ENCODE data around the gene TEX2.

TEX2 gene

GRCh38 chr17:64214950-64215349 lies 48.1 kb downstream of the TEX2 start:
- H3F3A ChIP-seq (ENCODE audit: insufficient read depth, low read length), result no peaks in the 10 kb centered on the region
- H3K27me3 ChIP-seq (ENCODE audit: insufficient read depth, low read length), result no peaks in the 10 kb centered on the region
- no peaks in the 10 kb centered on the region for H3K79me2 ChIP-seq (ENCODE audit: insufficient read depth, low read length)
- no peaks in the 10 kb centered on the region for H4K20me1 ChIP-seq (ENCODE audit: insufficient read depth, low read length)
- TF ChIP-seq, protein P1, sequence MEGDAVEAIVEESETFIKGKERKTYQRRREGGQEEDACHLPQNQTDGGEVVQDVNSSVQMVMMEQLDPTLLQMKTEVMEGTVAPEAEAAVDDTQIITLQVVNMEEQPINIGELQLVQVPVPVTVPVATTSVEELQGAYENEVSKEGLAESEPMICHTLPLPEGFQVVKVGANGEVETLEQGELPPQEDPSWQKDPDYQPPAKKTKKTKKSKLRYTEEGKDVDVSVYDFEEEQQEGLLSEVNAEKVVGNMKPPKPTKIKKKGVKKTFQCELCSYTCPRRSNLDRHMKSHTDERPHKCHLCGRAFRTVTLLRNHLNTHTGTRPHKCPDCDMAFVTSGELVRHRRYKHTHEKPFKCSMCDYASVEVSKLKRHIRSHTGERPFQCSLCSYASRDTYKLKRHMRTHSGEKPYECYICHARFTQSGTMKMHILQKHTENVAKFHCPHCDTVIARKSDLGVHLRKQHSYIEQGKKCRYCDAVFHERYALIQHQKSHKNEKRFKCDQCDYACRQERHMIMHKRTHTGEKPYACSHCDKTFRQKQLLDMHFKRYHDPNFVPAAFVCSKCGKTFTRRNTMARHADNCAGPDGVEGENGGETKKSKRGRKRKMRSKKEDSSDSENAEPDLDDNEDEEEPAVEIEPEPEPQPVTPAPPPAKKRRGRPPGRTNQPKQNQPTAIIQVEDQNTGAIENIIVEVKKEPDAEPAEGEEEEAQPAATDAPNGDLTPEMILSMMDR (IDR thresholded peaks at IDR 0.05; ENCODE audit: low read length), result no peak
- no peak for TF ChIP-seq EZH2 (IDR thresholded peaks at IDR 0.05; ENCODE audit: borderline replicate concordance, low read length)
- no peak overlapping the region for H3K4me3 ChIP-seq (ENCODE audit: low read depth, low read length, poor library complexity, severe bottlenecking)
- H2AFZ ChIP-seq (ENCODE audit: low read length), result no peak overlapping the region
- H3K9ac ChIP-seq (ENCODE audit: low read length), result no peak overlapping the region
- H3K27ac ChIP-seq (ENCODE audit: low read depth, low read length, poor library complexity, severe bottlenecking), result no peak overlapping the region
- H3K4me2 ChIP-seq (ENCODE audit: low read length), result no peak overlapping the region
- no peaks in the 10 kb centered on the region for H3K9me3 ChIP-seq (ENCODE audit: low read length)
- no peaks in the 10 kb centered on the region for H3K36me3 ChIP-seq (ENCODE audit: insufficient read depth, low read length)
- no peaks in the 10 kb centered on the region for H3K4me1 ChIP-seq (ENCODE audit: insufficient read depth, low read length, severe bottlenecking)
- no peaks in the 10 kb centered on the region for H3K9me2 ChIP-seq (ENCODE audit: low read depth, low read length)

- Histone ChIP-seq H3K36me3 (ENCODE audit: insufficient read depth, low read length) (no peaks in the 10 kb centered on the region), H3K4me3 (ENCODE audit: low read depth, low read length, poor library complexity, severe bottlenecking) (no peak overlapping the region), H3K9me2 (ENCODE audit: low read depth, low read length) (no peaks in the 10 kb centered on the region), H3K4me2 (ENCODE audit: low read length) (no peak overlapping the region), H3F3A (ENCODE audit: insufficient read depth, low read length) (no peaks in the 10 kb centered on the region), H3K79me2 (ENCODE audit: insufficient read depth, low read length) (no peaks in the 10 kb centered on the region), H2AFZ (ENCODE audit: low read length) (no peak overlapping the region), H3K27me3 (ENCODE audit: insufficient read depth, low read length) (no peaks in the 10 kb centered on the region), H3K9ac (ENCODE audit: low read length) (no peak overlapping the region), H3K27ac (ENCODE audit: low read depth, low read length, poor library complexity, severe bottlenecking) (no peak overlapping the region), H4K20me1 (ENCODE audit: insufficient read depth, low read length) (no peaks in the 10 kb centered on the region), H3K9me3 (ENCODE audit: low read length) (no peaks in the 10 kb centered on the region), H3K4me1 (ENCODE audit: insufficient read depth, low read length, severe bottlenecking) (no peaks in the 10 kb centered on the region)
- TF ChIP-seq EZH2 (IDR thresholded peaks at IDR 0.05; ENCODE audit: borderline replicate concordance, low read length), result no peak
- TF ChIP-seq, protein P1 (IDR thresholded peaks at IDR 0.05; ENCODE audit: low read length), result no peak
Measured at GRCh38 chr17:64213995-64214811, 48.9 kb downstream of the TEX2 start.

DNA sequence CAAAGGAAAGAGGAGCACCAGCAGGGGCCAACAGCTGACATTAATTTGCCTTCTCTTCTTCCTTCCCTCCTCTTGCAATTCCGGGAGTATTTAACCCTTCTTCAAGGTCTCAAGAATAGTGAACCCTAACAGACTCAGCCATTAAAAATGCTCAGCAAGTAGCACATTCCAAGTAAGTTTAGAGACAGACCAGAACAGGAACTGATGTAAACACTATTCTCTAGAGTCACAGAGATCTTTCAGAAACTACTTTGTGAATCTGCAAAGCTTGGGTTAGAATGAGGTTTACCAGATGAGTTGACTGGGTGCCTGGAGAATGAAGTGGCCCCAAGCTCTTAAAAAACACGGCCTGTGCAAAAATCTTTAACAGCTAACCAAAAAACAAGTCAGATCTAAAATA lies 50.9 kb downstream of the TEX2 start:
- Histone ChIP-seq H3K36me3 (ENCODE audit: insufficient read depth, low read length) (no peaks in the 10 kb centered on the region), H3K9me2 (ENCODE audit: low read depth, low read length) (no peaks in the 10 kb centered on the region), H4K20me1 (ENCODE audit: insufficient read depth, low read length) (no peaks in the 10 kb centered on the region), H2AFZ (ENCODE audit: low read length) (no peak overlapping the region), H3K4me3 (ENCODE audit: low read depth, low read length, poor library complexity, severe bottlenecking) (no peak overlapping the region), H3F3A (ENCODE audit: insufficient read depth, low read length) (no peaks in the 10 kb centered on the region), H3K27ac (ENCODE audit: low read depth, low read length, poor library complexity, severe bottlenecking) (no peak overlapping the region), H3K4me2 (ENCODE audit: low read length) (no peak overlapping the region), H3K9me3 (ENCODE audit: low read length) (no peaks in the 10 kb centered on the region), H3K9ac (ENCODE audit: low read length) (no peak overlapping the region), H3K4me1 (ENCODE audit: insufficient read depth, low read length, severe bottlenecking) (no peaks in the 10 kb centered on the region), H3K79me2 (ENCODE audit: insufficient read depth, low read length) (no peaks in the 10 kb centered on the region), H3K27me3 (ENCODE audit: insufficient read depth, low read length) (no peaks in the 10 kb centered on the region)
- no peak for TF ChIP-seq EZH2 (IDR thresholded peaks at IDR 0.05; ENCODE audit: borderline replicate concordance, low read length)
- TF ChIP-seq, protein P1 (IDR thresholded peaks at IDR 0.05; ENCODE audit: low read length), result no peak

All from OCI-LY1 (cell line).